ENCODE results near the gene SLC29A4.
"Not testable (repeated sequence)": the region's sequence is repeated elsewhere in the genome, so short reads cannot be mapped to it uniquely, and the experiment has no call there.

SLC29A4 gene

GRCh38 chr7:5300366-5300765, 17.6 kb downstream of the SLC29A4 start:
- DNase-seq = no peak

GRCh38 chr7:5302577-5302976, 19.8 kb downstream of the SLC29A4 start:
- DNase-seq = no peak

- no peak for DNase-seq
Observed at GRCh38 chr7:5303061-5303460, 20.3 kb downstream of the SLC29A4 start.

GRCh38 chr7:5303591-5304505, 21.1 kb downstream of the SLC29A4 start:
- no peak for DNase-seq

GRCh38 chr7:5305050-5305449, 22.3 kb downstream of the SLC29A4 start:
- DNase-seq = not testable (repeated sequence)

GRCh38 chr7:5307221-5308142, 24.7 kb downstream of the SLC29A4 start:
- DNase-seq = not testable (repeated sequence)

- DNase-seq = no peak
Observed at GRCh38 chr7:5309146-5309545, 26.4 kb downstream of the SLC29A4 start.

- no peak for DNase-seq
Observed at GRCh38 chr7:5310822-5311405, 28.2 kb downstream of the SLC29A4 start.

- not testable (repeated sequence) for DNase-seq
Observed at GRCh38 chr7:5312276-5313070, 29.7 kb downstream of the SLC29A4 start.

- not testable (repeated sequence) for DNase-seq
Observed at GRCh38 chr7:5313076-5313885, 30.5 kb downstream of the SLC29A4 start.

- DNase-seq = no peak
Observed at GRCh38 chr7:5314864-5315263, 32.1 kb downstream of the SLC29A4 start.

- DNase-seq = no peak
Observed at GRCh38 chr7:5315761-5316160, 33.0 kb downstream of the SLC29A4 start.

- not testable (repeated sequence) for DNase-seq
Observed at GRCh38 chr7:5318613-5319012, 35.9 kb downstream of the SLC29A4 start.

- no peak for DNase-seq
Observed at GRCh38 chr7:5320391-5320790, 37.6 kb downstream of the SLC29A4 start.

- no peak for DNase-seq
Observed at GRCh38 chr7:5320802-5321396, 38.2 kb downstream of the SLC29A4 start.

- no peak for DNase-seq
Observed at GRCh38 chr7:5322621-5323410, 40.1 kb downstream of the SLC29A4 start.

GRCh38 chr7:5323800-5324781, 41.3 kb downstream of the SLC29A4 start:
- not testable (repeated sequence) for DNase-seq

GRCh38 chr7:5324961-5325360, 42.2 kb downstream of the SLC29A4 start:
- DNase-seq = no peak

- DNase-seq = no peak
Observed at GRCh38 chr7:5330288-5330687, 47.5 kb downstream of the SLC29A4 start.

All from NCI-H1417 treated with DMSO at 0.1 percent for 48 hours (cell line).